OCI-LY7 (cell line): ENCODE measurements around the gene HMBS. TPM values are rescaled to one million over a fixed set of nuclear protein-coding genes. Genes with fewer than 3 reads are reported as not detected.

Experiments
- BruUV-seq: library from RNA; stranded (reverse); fragments of 400-500 nt; replicated peaks from 2 replicates; lab custom pipeline; 2021; lab: Mats Ljungman, UMichigan
- CTCF ChIA-PET: fragments of 300-600 bp; sonication (Branson Sonifier 250); formaldehyde crosslinking; loops from one replicate; lab custom pipeline; 2022; ENCODE audit warnings: antibody characterized with exemption; ENCODE audit not compliant: unreplicated experiment; lab: Charles Lee
- POLR2A ChIA-PET: fragments of 300-600 bp; sonication (Branson Sonifier 250); formaldehyde crosslinking; loops from one replicate; lab custom pipeline; 2022; ENCODE audit warnings: antibody characterized with exemption; lab: Charles Lee
- DNase-seq: peaks from one replicate; pipeline ENCODE4 v3.0.0-alpha.2; 2015; ENCODE audit warnings: low spot score
- H2AFZ ChIP-seq: fragments of 200-600 bp; sonication (generic), shearing (Covaris generic); 2 replicates; pipeline ENCODE4 v1.6.1; 2014; ENCODE audit warnings: mild to moderate bottlenecking, antibody characterized with exemption, low read length, moderate library complexity
- H3K27ac ChIP-seq: fragments of 200-600 bp; sonication (generic); 2 replicates; pipeline ENCODE4 v1.5.1; 2014; ENCODE audit warnings: mixed run types, low read depth, mild to moderate bottlenecking, moderate library complexity, low read length, inconsistent platforms; ENCODE audit not compliant: poor library complexity, severe bottlenecking
- H3K36me3 ChIP-seq: fragments of 200-600 bp; sonication (generic); 2 replicates; pipeline ENCODE4 v1.6.1; 2014; ENCODE audit warnings: mild to moderate bottlenecking, antibody characterized with exemption, low read length, moderate library complexity, mixed read lengths; ENCODE audit not compliant: insufficient read depth
- H3K4me1 ChIP-seq: fragments of 200-600 bp; sonication (generic); 2 replicates; pipeline ENCODE4 v1.5.1; 2014; ENCODE audit warnings: mild to moderate bottlenecking, low read length; ENCODE audit not compliant: insufficient read depth, poor library complexity, severe bottlenecking
- H3K4me2 ChIP-seq: fragments of 200-600 bp; sonication (generic); 2 replicates; pipeline ENCODE4 v1.6.1; 2014; ENCODE audit warnings: mild to moderate bottlenecking, low read length
- H3K4me3 ChIP-seq: fragments of 200-600 bp; sonication (generic); 2 replicates; pipeline ENCODE4 v1.5.1; 2014; ENCODE audit warnings: mild to moderate bottlenecking, low read depth, low read length; ENCODE audit not compliant: poor library complexity, severe bottlenecking
- H3K79me2 ChIP-seq: fragments of 200-600 bp; sonication (generic); 2 replicates; pipeline ENCODE4 v1.6.1; 2016; ENCODE audit warnings: low read depth, mild to moderate bottlenecking, low read length, moderate library complexity, mixed read lengths; ENCODE audit not compliant: insufficient read depth
- H3K9me2 ChIP-seq: fragments of 200-600 bp; sonication (generic); 2 replicates; pipeline ENCODE4 v1.6.1; 2016; ENCODE audit warnings: mild to moderate bottlenecking, low read length, mixed read lengths; ENCODE audit not compliant: insufficient read depth
- H3K9me3 ChIP-seq: fragments of 200-600 bp; sonication (generic); 2 replicates; pipeline ENCODE4 v1.6.1; 2014; ENCODE audit warnings: mild to moderate bottlenecking, mixed run types, low read length, mixed read lengths
- H4K20me1 ChIP-seq: fragments of 200-600 bp; sonication (generic); 2 replicates; pipeline ENCODE4 v1.6.1; 2014; ENCODE audit warnings: mild to moderate bottlenecking, antibody characterized with exemption, low read length, moderate library complexity, mixed read lengths; ENCODE audit not compliant: insufficient read depth
- CTCF ChIP-seq: fragments of 200-600 bp; sonication (generic); conservative IDR thresholded peaks from 2 replicates; pipeline ENCODE4 v1.5.1; 2014; ENCODE audit warnings: mild to moderate bottlenecking, antibody characterized with exemption, low read length, moderate library complexity, mixed read lengths
- EZH2phosphoT487 ChIP-seq: fragments of 200-600 bp; sonication (generic); IDR thresholded peaks from 2 replicates; pipeline ENCODE4 v1.6.1; 2018; ENCODE audit warnings: low read depth, borderline replicate concordance, mild to moderate bottlenecking, mixed run types, antibody characterized with exemption, low read length, moderate library complexity, mixed read lengths
- intact Hi-C: fragments of 100-400 bp; cut with micrococcal nuclease; formaldehyde crosslinking; loops from one replicate; pipeline ENCODE4 v1.10.0; 2022; ENCODE audit not compliant: unreplicated experiment
- total RNA-seq, 2 experiments: library from RNA; depleted of rRNA in 1 of 2; stranded (reverse); fragments of >200 nt in 1 of 2; shearing (Covaris generic) in 1 of 2; gene quantifications; 2 replicates each; pipeline ENCODE4 v1.2.3, GENCODE V29; 2014 to 2022

The HMBS gene
- total RNA-seq, 2 experiments from 2014 or later = 12.2 to 50.0 TPM

GRCh38 chr11:119067371-119068222 lies 17.1 kb upstream of the HMBS start, which contains the start of gene VPS11:
VPS11 (plus strand) TSS chr11:119067818; CDS start chr11:119067824, 6 bp downstream.
- CTCF ChIA-PET = no interaction called here
- peak within 1 kb of the TSS; percentile 75 for H3K27ac ChIP-seq

GRCh38 chr11:119077839-119078238 lies 6.8 kb upstream of the HMBS start:
- Histone ChIP-seq H3K79me2 (no peaks in the 10 kb centered on the region), H2AFZ (no peak overlapping the region), H3K36me3 (peaks cover 82% of the 10 kb centered on the region), H3K9me3 (no peaks in the 10 kb centered on the region), H3K27ac (no peak overlapping the region), H3K9me2 (no peaks in the 10 kb centered on the region), H3K4me2 (no peak overlapping the region), H3K4me1 (no peaks in the 10 kb centered on the region), H4K20me1 (no peaks in the 10 kb centered on the region), H3K4me3 (no peak overlapping the region)
- TF ChIP-seq EZH2phosphoT487 = no peak
- TF ChIP-seq CTCF = no peak
- ChIA-PET POLR2A (interaction anchor here (0.6 to 1.0 kb wide), 3 partner anchors 25 to 174 kb away, joined by 3 to 5 read pairs (median 4); no protein-coding TSS in a partner anchor), CTCF (interaction anchor here (0.6 kb wide), 1 partner anchor 9 kb away, joined by 3 read pairs; no protein-coding TSS in a partner anchor)
- intact Hi-C loops = no loop called here
- BruUV-seq = no TSS peak
- DNase-seq = no peak

More at GRCh38 chr11:119067371-119068222, 17.1 kb upstream of the HMBS start, which contains the start of gene VPS11:
- Histone ChIP-seq H3K36me3 (peaks cover 24% of the 10 kb centered on the region), H2AFZ (peak within 1 kb of the TSS; percentile 90), H3K9me2 (no peaks in the 10 kb centered on the region), H4K20me1 (no peaks in the 10 kb centered on the region), H3K9me3 (no peaks in the 10 kb centered on the region), H3K4me1 (peaks cover 23% of the 10 kb centered on the region), H3K4me3 (peak within 1 kb of the TSS; percentile 83), H3K79me2 (peaks cover 25% of the 10 kb centered on the region), H3K4me2 (peak within 1 kb of the TSS; percentile 88)
- peak; percentile 98 for DNase-seq
- TF ChIP-seq CTCF (no peak), EZH2phosphoT487 (no peak)
- BruUV-seq = TSS peak; percentile 89
- intact Hi-C loops = loop anchor here (1.0 to 5.0 kb wide), 3 partner anchors 17 to 255 kb away; partner anchors contain the start of gene HMBS
- POLR2A ChIA-PET = interaction anchor here (0.5 to 3.0 kb wide), 17 partner anchors 10 to 162 kb away, joined by 3 to 22 read pairs (median 4); partner anchors contain the start of genes CENATAC, DPAGT1 and HMBS
